H9 (cell line): ENCODE data around the gene SAV1. TPM values are rescaled to one million over a fixed set of nuclear protein-coding genes. Genes with fewer than 3 reads are reported as not detected.

ENCODE experiments used
- DNase-seq: peaks from one replicate; pipeline ENCODE4 v3.0.0-alpha.2; 2017
- H2AFZ ChIP-seq: one replicate; pipeline ENCODE4 v1.6.1; 2013; ENCODE audit warnings: mild to moderate bottlenecking, low read length, control low read depth, moderate library complexity
- H2AK5ac ChIP-seq: 2 replicates; pipeline ENCODE4 v1.6.1; 2013; ENCODE audit warnings: low read length, control low read depth, mixed read lengths; ENCODE audit not compliant: insufficient read length
- H2BK120ac ChIP-seq: one replicate; pipeline ENCODE4 v1.6.1; 2013; ENCODE audit warnings: low read depth, mild to moderate bottlenecking, low read length, control low read depth, inconsistent platforms; ENCODE audit not compliant: poor library complexity, severe bottlenecking
- H2BK12ac ChIP-seq: 2 replicates; pipeline ENCODE4 v1.6.1; 2013; ENCODE audit warnings: low read length, control low read depth, mixed read lengths, low read depth; ENCODE audit not compliant: insufficient read length
- H2BK15ac ChIP-seq: 2 replicates; pipeline ENCODE4 v1.6.1; 2013; ENCODE audit warnings: low read depth, low read length, control low read depth
- H2BK20ac ChIP-seq: one replicate; pipeline ENCODE4 v1.6.1; 2013; ENCODE audit warnings: low read depth, mild to moderate bottlenecking, low read length, control low read depth, inconsistent platforms; ENCODE audit not compliant: poor library complexity, severe bottlenecking
- H2BK5ac ChIP-seq: 2 replicates; pipeline ENCODE4 v1.6.1; 2013; ENCODE audit warnings: low read length, control low read depth, mixed read lengths; ENCODE audit not compliant: insufficient read length
- H3K14ac ChIP-seq: 2 replicates; pipeline ENCODE4 v1.6.1; 2013; ENCODE audit warnings: low read length, control low read depth; ENCODE audit not compliant: insufficient read depth
- H3K18ac ChIP-seq: 2 replicates; pipeline ENCODE4 v1.6.1; 2013; ENCODE audit warnings: low read depth, mild to moderate bottlenecking, mixed read lengths, low read length, control low read depth; ENCODE audit not compliant: insufficient read length
- H3K23ac ChIP-seq: 2 replicates; pipeline ENCODE4 v1.6.1; 2013; ENCODE audit warnings: low read length, control low read depth, mixed read lengths, low read depth; ENCODE audit not compliant: insufficient read length
- H3K23me2 ChIP-seq: 2 replicates; pipeline ENCODE4 v1.6.1; 2013; ENCODE audit warnings: low read depth, mild to moderate bottlenecking, mixed read lengths, low read length, control low read depth; ENCODE audit not compliant: insufficient read length, poor library complexity, severe bottlenecking
- H3K27ac ChIP-seq: 2 replicates; pipeline ENCODE4 v1.5.1; 2013; ENCODE audit warnings: low read length, control low read depth, mixed read lengths, low read depth; ENCODE audit not compliant: insufficient read length
- H3K27me3 ChIP-seq: 2 replicates; pipeline ENCODE4 v1.6.1; 2013; ENCODE audit warnings: low read length, control low read depth, inconsistent platforms; ENCODE audit not compliant: insufficient read depth
- H3K4ac ChIP-seq: 2 replicates; pipeline ENCODE4 v1.6.1; 2013; ENCODE audit warnings: low read depth, mild to moderate bottlenecking, control low read depth, inconsistent platforms, low read length, moderate library complexity
- H3K4me1 ChIP-seq: 2 replicates; pipeline ENCODE4 v1.6.1; 2013; ENCODE audit warnings: low read length, control low read depth, inconsistent platforms; ENCODE audit not compliant: insufficient read depth
- H3K4me2 ChIP-seq: 2 replicates; pipeline ENCODE4 v1.6.1; 2013; ENCODE audit warnings: low read length, control low read depth, mixed read lengths; ENCODE audit not compliant: insufficient read length, insufficient read depth
- H3K56ac ChIP-seq: 2 replicates; pipeline ENCODE4 v1.6.1; 2013; ENCODE audit warnings: low read depth, mild to moderate bottlenecking, mixed read lengths, low read length, control low read depth; ENCODE audit not compliant: insufficient read length
- H3K79me1 ChIP-seq: 2 replicates; pipeline ENCODE4 v1.6.1; 2013; ENCODE audit warnings: low read depth, mild to moderate bottlenecking, moderate library complexity, low read length, control low read depth, inconsistent platforms; ENCODE audit not compliant: insufficient read depth, poor library complexity, severe bottlenecking
- H3K79me2 ChIP-seq: 2 replicates; pipeline ENCODE4 v1.6.1; 2013; ENCODE audit warnings: low read length, control low read depth, inconsistent platforms; ENCODE audit not compliant: insufficient read depth
- H3K9ac ChIP-seq: 2 replicates; pipeline ENCODE4 v1.6.1; 2013; ENCODE audit warnings: low read length, control low read depth, mixed read lengths; ENCODE audit not compliant: insufficient read length; ENCODE audit errors: extremely low read depth
- H3K9me3 ChIP-seq: one replicate; pipeline ENCODE4 v1.6.1; 2013; ENCODE audit warnings: low read depth, low read length, inconsistent platforms; ENCODE audit not compliant: control insufficient read depth
- H3T11ph ChIP-seq: one replicate; pipeline ENCODE4 v1.6.1; 2013; ENCODE audit warnings: mild to moderate bottlenecking, low read length, control low read depth, inconsistent platforms
- H4K20me1 ChIP-seq: one replicate; pipeline ENCODE4 v1.6.1; 2013; ENCODE audit not compliant: control insufficient read depth, insufficient read length, insufficient read depth
- H4K5ac ChIP-seq: 2 replicates; pipeline ENCODE4 v1.6.1; 2013; ENCODE audit warnings: low read depth, mild to moderate bottlenecking, mixed read lengths, low read length, control low read depth; ENCODE audit not compliant: insufficient read length
- H4K8ac ChIP-seq: replicated peaks from 2 replicates; pipeline ENCODE4 v1.6.1; 2013; ENCODE audit warnings: low read length, control low read depth, mixed read lengths, low read depth; ENCODE audit not compliant: insufficient read length
- H4K91ac ChIP-seq: 2 replicates; pipeline ENCODE4 v1.6.1; 2013; ENCODE audit warnings: low read depth, mild to moderate bottlenecking, moderate library complexity, mixed read lengths, low read length, control low read depth; ENCODE audit not compliant: insufficient read length
- H3K27ac Mint-ChIP-seq, 3 experiments: 2 replicates in 2 of 3; 3 replicates in 1 of 3; pipeline ENCODE4 v1.8.0; 2020 to 2021; ENCODE audit warnings: mixed read lengths in 3 of 3, mild to moderate bottlenecking in 1 of 3, moderate library complexity in 1 of 3
- H3K27me3 Mint-ChIP-seq: 2 replicates; pipeline ENCODE4 v1.8.0; 2021; ENCODE audit warnings: low read depth, mild to moderate bottlenecking, moderate library complexity, mixed read lengths
- H3K36me3 Mint-ChIP-seq, 3 experiments: 2 replicates in 2 of 3; 3 replicates in 1 of 3; pipeline ENCODE4 v1.8.0; 2020 to 2021; ENCODE audit warnings: low read depth in 3 of 3, mixed read lengths in 3 of 3; ENCODE audit not compliant: insufficient read depth in 1 of 3
- H3K4me1 Mint-ChIP-seq, 2 experiments: 2 replicates each; pipeline ENCODE4 v1.8.0; 2020; ENCODE audit warnings: mixed read lengths in 2 of 2
- H3K4me3 Mint-ChIP-seq, 2 experiments: 2 replicates in 1 of 2; 3 replicates in 1 of 2; pipeline ENCODE4 v1.8.0; 2020 to 2021; ENCODE audit warnings: mild to moderate bottlenecking in 2 of 2, mixed read lengths in 2 of 2, moderate library complexity in 1 of 2
- H3K9me3 Mint-ChIP-seq, 2 experiments: 2 replicates in 1 of 2; 3 replicates in 1 of 2; pipeline ENCODE4 v1.8.0; 2020; ENCODE audit warnings: mild to moderate bottlenecking in 2 of 2, mixed read lengths in 2 of 2, moderate library complexity in 1 of 2
- WGBS: extraction: QIAGEN DNeasy Blood & Tissue Kit; methylation state at CpG from one replicate; pipeline ENCODE4 v1.1.7; 2013; ENCODE audit warnings: missing lambda C conversion rate, low lambda C conversion rate, mixed read lengths; ENCODE audit not compliant: insufficient read length; ENCODE audit errors: extremely low coverage; 5-methylcytosine and 5-hydroxymethylcytosine counted together
- total RNA-seq: library from RNA; stranded (reverse); gene quantifications from 2 replicates; pipeline ENCODE4 v1.2.1, GENCODE V29; 2021
- TF ChIP-seq, protein P1 (sequence below): fragments of 200-600 bp; sonication (generic); conservative IDR thresholded peaks from 3 replicates; pipeline ENCODE4 v1.8.0; 2021; ENCODE audit warnings: antibody characterized with exemption, mild to moderate bottlenecking

SAV1 gene
- total RNA-seq, 1 experiment from 2014 or later, result 57.3 TPM

- Histone ChIP-seq H3K23ac (no peak overlapping the region), H3K14ac (no peak overlapping the region), H2BK15ac (no peak overlapping the region), H3K79me1 (no peaks in the 10 kb centered on the region), H2BK12ac (no peak overlapping the region), H3K18ac (no peak overlapping the region), H4K91ac (no peak overlapping the region), H3K27ac (no peak overlapping the region), H4K5ac (no peak overlapping the region), H2AK5ac (no peak overlapping the region), H3K9ac (no peak overlapping the region), H3K23me2 (no peaks in the 10 kb centered on the region), H4K8ac (no peak overlapping the region), H3K4me2 (no peak overlapping the region), H2BK5ac (no peak overlapping the region), H3K79me2 (no peaks in the 10 kb centered on the region), H3K27me3 (no peaks in the 10 kb centered on the region), H3K4ac (no peak overlapping the region), H2BK120ac (no peak overlapping the region), H3K56ac (no peak overlapping the region), H2AFZ (no peak overlapping the region), H3K9me3 (no peaks in the 10 kb centered on the region), H3T11ph (no peak overlapping the region), H2BK20ac (no peak overlapping the region), H3K4me1 (no peaks in the 10 kb centered on the region), H4K20me1 (no peaks in the 10 kb centered on the region)
- WGBS, result no CpG with 5 or more reads among the region's 1 CpG
- TF ChIP-seq, protein P1, sequence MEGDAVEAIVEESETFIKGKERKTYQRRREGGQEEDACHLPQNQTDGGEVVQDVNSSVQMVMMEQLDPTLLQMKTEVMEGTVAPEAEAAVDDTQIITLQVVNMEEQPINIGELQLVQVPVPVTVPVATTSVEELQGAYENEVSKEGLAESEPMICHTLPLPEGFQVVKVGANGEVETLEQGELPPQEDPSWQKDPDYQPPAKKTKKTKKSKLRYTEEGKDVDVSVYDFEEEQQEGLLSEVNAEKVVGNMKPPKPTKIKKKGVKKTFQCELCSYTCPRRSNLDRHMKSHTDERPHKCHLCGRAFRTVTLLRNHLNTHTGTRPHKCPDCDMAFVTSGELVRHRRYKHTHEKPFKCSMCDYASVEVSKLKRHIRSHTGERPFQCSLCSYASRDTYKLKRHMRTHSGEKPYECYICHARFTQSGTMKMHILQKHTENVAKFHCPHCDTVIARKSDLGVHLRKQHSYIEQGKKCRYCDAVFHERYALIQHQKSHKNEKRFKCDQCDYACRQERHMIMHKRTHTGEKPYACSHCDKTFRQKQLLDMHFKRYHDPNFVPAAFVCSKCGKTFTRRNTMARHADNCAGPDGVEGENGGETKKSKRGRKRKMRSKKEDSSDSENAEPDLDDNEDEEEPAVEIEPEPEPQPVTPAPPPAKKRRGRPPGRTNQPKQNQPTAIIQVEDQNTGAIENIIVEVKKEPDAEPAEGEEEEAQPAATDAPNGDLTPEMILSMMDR, result no peak
- H3K4me1 Mint-ChIP-seq, result no peaks in the 10 kb centered on the region
- no peaks in the 10 kb centered on the region for H3K9me3 Mint-ChIP-seq
- no peaks in the 10 kb centered on the region for H3K36me3 Mint-ChIP-seq
- no peak overlapping the region for H3K27ac Mint-ChIP-seq
- no peak overlapping the region for H3K4me3 Mint-ChIP-seq
- DNase-seq, result no peak
- H3K27me3 Mint-ChIP-seq, result no peaks in the 10 kb centered on the region
Measured at GRCh38 chr14:50624447-50624846, 43.7 kb downstream of the SAV1 start.
